Measurements from ENCODE around the gene SERF2. TPM values are rescaled to one million over a fixed set of nuclear protein-coding genes. Genes with fewer than 3 reads are reported as not detected.
"Not testable (repeated sequence)": the region's sequence is repeated elsewhere in the genome, so short reads cannot be mapped to it uniquely, and the experiment has no call there.

SERF2 gene
- total RNA-seq, 1 donor from 2014 or later, result 1,163 TPM

DNA sequence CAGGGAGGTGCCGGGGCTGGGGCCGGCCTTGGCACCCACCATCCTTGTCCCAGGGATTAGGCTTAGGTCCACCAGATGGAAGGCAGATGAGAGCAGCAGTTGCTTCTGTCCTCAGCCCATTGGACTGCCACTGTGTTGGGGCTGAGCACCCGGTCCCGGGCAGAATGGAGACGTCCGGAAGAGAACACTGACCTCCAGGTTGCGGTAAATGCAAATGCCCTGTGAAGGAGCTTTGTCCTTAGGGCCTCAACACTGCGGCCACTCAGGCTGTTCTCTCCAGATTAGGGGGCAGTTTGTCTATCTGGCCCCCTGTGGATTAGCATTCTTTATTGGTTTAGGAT is 7.8 kb downstream of the SERF2 start, which contains the start of gene SERINC4:
TSS of gene SERINC4 (minus strand) at position 276 of the 341 bp plus-strand sequence. CDS start at position 42, 234 bp downstream.
- peak within 1 kb of the TSS; percentile 70 for H3K4me3 ChIP-seq (ENCODE audit: low read depth, low read length)
- TF ChIP-seq, protein P1, sequence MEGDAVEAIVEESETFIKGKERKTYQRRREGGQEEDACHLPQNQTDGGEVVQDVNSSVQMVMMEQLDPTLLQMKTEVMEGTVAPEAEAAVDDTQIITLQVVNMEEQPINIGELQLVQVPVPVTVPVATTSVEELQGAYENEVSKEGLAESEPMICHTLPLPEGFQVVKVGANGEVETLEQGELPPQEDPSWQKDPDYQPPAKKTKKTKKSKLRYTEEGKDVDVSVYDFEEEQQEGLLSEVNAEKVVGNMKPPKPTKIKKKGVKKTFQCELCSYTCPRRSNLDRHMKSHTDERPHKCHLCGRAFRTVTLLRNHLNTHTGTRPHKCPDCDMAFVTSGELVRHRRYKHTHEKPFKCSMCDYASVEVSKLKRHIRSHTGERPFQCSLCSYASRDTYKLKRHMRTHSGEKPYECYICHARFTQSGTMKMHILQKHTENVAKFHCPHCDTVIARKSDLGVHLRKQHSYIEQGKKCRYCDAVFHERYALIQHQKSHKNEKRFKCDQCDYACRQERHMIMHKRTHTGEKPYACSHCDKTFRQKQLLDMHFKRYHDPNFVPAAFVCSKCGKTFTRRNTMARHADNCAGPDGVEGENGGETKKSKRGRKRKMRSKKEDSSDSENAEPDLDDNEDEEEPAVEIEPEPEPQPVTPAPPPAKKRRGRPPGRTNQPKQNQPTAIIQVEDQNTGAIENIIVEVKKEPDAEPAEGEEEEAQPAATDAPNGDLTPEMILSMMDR (conservative IDR thresholded peaks at IDR 0.05; ENCODE audit: low read depth, low read length), result no peak
- no peak for DNase-seq (ENCODE audit: low read depth)

DNA sequence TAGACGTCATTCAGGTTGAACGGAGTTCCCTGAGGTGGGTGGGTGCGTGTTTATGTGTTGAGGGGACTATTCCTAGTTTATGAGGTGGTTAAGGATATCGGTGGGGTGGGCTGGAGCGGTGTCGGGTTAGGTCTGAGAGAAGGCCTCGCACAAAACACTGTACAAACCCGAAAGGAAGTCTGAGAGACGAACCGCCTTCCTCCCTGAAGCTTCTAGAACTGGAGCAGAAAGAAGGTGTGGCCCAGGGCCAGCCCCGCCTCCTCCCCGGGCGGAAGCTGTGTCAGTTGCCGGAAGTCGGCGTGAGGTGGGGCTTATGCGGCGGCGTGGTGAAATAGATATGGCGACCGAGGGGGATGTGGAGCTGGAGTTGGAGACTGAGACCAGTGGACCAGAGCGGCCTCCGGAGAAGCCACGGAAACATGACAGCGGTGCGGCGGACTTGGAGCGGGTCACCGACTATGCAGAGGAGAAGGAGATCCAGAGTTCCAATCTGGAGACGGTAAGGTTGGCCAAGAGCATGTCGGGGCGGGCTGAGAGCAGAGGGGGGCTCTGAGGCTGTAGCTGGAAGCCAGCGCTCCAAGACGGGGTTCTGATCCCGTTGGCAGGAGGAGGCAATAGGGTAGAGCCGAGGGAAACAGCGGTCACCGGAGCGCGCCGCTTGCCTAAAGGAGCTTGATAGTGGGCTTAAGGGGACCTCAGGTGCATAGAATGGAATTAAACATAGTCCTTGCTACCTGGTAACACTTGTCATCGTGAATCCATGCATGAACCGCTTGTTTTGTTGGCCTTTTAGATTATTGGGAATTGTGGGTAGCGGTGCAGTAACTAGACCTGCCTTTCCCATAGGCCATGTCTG is 8.4 kb downstream of the SERF2 start, which contains the start of gene HYPK:
TSS of gene HYPK (plus strand) at position 314 of the 856 bp plus-strand sequence. CDS start at position 338, 24 bp downstream.
- H3K4me3 ChIP-seq (ENCODE audit: low read depth, low read length), result peak within 1 kb of the TSS; percentile 70
- no peak for DNase-seq (ENCODE audit: low read depth)
- TF ChIP-seq, protein P1 (conservative IDR thresholded peaks at IDR 0.05; ENCODE audit: low read depth, low read length), result no peak

DNA sequence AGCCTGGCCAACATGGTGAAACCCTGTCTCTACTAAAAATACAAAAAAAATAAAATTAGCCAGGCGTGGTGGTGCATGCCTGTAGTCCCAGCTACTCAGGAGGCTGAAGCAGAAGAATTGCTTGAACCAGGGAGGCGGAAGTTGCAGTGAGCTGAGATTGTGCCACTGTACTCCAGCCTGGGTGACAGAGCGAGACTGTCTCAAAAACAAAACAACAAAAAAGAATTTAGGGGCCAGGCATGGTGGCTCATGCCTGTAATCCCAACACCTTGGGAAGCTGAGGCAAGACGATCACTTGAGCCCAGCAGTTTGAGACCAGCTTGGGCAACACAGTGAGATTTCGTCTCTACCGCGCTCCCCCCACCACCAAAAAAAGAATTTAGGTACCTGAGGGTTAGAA is 10.6 kb downstream of the SERF2 start:
- DNase-seq (ENCODE audit: low read depth); H3K4me3 ChIP-seq (ENCODE audit: low read depth, low read length): not testable (repeated sequence)

DNA sequence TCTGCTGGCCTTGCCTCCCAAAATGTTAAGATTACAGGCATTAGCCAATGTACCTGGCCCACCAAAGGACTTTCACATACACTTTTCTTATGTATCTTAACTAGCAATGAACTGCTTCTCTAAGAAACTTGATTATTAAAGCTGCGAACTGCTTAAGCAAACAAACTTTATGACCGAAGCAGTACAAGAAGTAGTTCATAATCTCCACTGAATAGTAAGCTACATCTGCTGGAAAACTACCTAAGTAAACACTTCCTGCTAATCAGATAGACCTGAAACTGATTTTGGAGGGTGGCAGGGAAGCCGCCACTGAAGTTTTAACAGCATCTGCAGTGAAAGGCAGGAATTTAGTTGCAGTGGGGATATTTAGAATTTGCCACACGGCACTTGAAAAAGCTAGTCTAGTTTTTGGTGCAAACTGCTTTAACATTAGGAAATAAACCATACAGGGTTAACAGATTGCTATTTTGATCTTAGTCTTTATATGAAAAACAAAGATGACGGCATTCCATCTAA is 16.4 kb downstream of the SERF2 start:
- TF ChIP-seq, protein P1 (conservative IDR thresholded peaks at IDR 0.05; ENCODE audit: low read depth, low read length), result no peak
- H3K4me3 ChIP-seq (ENCODE audit: low read depth, low read length), result no peak overlapping the region
- DNase-seq (ENCODE audit: low read depth), result no peak

DNA sequence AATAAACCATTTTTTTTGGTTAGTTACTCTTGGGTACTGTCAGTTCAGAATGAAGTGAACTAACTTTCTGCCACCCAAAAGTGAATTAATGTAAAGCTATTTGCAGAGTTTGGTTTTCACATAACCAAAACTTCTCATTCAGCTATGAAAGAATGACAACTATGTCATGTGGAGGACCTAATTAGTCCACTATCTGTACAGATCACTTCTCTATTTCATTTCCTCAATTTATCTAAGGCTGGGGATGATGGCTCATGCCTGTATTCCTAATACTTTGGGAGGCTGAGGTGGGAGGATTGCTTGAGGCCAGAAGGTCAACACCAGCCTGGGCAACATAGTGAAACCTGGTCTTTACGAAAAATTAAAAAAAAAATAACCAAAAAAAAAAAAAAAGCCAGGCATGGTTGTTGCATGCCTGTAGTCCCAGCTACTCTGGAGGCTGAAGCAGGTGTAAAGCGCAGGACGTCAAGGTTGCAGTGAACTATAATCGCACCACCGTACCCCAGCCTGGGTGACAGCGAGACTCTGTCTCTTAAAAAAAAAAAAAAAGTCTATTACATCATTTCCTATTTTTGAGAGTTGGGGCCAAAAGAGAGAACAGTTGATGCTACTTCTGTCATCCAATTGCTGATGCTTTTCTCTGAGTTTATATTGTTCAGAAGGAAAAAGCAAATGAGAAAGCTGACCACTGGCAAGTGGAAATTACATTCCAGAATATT is 17.0 kb downstream of the SERF2 start:
- TF ChIP-seq, protein P1 (conservative IDR thresholded peaks at IDR 0.05; ENCODE audit: low read depth, low read length), result no peak
- DNase-seq (ENCODE audit: low read depth), result no peak

DNA sequence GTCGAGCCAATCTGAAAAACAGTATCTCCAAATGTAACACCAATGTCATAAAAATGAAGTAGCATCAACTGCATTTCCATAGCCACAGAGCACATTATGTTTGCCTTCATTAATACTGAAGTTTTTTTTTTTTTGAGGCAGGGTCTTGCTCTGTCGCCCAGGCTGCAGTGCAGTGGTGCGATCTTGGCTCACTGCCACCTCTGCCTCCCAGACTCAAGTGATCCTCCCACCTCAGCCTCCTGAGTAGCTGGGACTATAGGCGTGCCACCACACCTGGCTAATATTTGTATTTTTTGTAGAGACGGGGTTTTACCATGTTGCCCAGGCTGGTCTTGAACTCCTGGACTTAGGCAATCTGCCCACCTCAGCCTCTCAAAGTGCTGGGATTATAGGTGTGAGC is 22.9 kb downstream of the SERF2 start:
- DNase-seq (ENCODE audit: low read depth); H3K4me3 ChIP-seq (ENCODE audit: low read depth, low read length): not testable (repeated sequence)

More for the DNA sequence above, 17.0 kb downstream of the SERF2 start:
- H3K4me3 ChIP-seq (ENCODE audit: low read depth, low read length), result no peak overlapping the region

DNA sequence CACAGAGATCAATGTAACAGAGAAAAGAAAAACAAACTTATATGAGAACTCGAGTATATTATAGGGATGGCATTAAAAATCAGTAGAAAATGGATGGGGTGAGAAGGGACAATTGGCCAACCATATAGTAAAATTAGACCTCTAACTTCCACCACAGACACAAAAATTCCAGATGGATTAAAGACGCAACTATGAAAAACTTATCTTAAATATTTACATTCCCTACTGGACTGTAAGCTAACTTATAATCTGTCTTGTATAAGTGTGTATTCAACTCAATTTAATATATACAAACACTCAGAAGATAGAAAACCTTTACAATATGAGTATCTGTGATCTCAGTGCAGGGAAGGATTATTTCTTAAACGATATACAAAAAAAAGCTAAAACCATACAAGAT is 29.4 kb downstream of the SERF2 start:
- TF ChIP-seq, protein P1 (conservative IDR thresholded peaks at IDR 0.05; ENCODE audit: low read depth, low read length), result no peak
- DNase-seq (ENCODE audit: low read depth), result no peak
- H3K4me3 ChIP-seq (ENCODE audit: low read depth, low read length), result no peak overlapping the region
